SIG-M5 (cell line): Measurements from ENCODE around the gene SATL1.
"Not testable (repeated sequence)": the region's sequence is repeated elsewhere in the genome, so short reads cannot be mapped to it uniquely, and the experiment has no call there.

Source experiments
- DNase-seq: peaks from one replicate; lab custom pipeline; 2025; lab: John Stamatoyannopoulos, UW

The SATL1 gene

DNA sequence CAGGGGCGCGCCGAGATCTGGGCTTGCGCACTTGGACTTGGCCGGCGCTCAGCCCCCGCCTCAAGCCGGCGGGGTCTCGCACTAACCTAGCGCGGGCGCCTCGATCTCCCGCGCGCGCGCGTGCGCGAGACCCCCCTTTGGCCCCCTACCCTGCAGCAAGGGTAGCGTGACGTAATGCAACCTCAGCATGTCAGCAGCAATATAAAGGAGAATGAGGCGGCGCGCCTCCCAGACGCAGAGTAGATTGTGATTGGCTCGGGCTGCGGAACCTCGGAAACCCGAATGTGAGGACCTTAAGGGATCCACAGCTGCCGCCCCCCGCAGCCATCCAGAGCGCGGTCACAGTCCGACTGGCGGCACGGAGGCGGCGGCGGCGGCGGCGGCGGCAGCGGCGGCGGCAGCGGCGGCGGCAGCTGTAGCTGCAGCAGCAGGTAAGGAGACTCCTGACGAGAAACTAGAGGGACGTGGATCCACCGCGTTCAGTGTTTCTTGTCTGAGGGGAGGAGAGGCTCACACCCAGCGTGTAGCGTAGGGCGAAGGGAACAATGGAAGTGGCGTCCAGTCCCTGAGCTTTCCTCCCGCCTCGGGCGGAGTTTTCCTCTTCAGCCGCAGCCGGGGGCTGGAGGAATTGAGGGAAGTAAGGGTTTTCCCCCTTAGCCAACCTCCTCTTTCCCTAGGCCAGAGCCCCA, at the start of gene SATL1, which contains the start of gene ZNF711:
Gene SATL1 (minus strand): TSS at position 19 of the 689 bp plus-strand sequence. CDS start 134,811 bp downstream, outside the sequence.
Gene ZNF711 (plus strand): TSS at position 231 of the 689 bp plus-strand sequence. CDS start 3,582 bp downstream, outside the sequence.
- no peak for DNase-seq

DNA sequence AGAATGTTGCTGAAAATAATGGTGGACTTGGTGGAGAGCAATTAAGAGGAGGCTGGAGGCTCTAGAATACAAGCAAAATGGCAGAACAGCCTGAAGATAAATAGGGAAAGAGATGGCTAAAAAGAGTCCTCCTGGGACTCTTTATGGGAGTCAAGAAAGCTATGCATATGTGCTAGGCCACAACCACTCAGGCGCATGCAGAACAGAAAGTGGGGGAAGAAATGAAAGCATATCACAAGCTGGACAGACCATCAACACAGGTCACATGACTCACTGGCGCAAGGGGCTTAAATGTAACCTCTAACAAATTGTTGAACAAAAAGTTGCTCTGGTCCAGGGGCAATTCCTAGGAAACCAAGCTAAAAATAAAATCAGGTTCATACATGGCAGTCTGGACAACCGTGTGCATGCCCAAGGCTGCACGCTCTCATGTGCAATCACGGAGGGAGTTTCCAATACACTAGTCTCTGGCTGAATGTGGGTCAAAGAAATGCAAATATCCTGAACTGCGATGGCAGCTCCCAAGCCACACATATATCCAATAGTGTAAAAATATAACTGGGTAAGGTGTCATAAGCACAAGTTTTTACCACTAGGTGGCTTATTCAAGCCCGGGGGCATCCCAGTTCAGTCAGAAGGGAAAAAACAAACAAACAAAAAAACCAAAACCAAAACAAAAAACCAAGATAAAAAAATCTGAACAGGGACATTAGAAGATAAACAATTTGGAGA, 45.6 kb upstream of the SATL1 start:
- no peak for DNase-seq

GRCh38 chrX:85285286-85285685, 41.7 kb upstream of the SATL1 start:
- DNase-seq: not testable (repeated sequence)

GRCh38 chrX:85244450-85245211, 1.1 kb upstream of the SATL1 start:
- no peak for DNase-seq

GRCh38 chrX:85243155-85243554, 424 bp downstream of the SATL1 start:
- DNase-seq: no peak

GRCh38 chrX:85223359-85223758, 20.2 kb downstream of the SATL1 start:
- DNase-seq: no peak

GRCh38 chrX:85221361-85221760, 22.2 kb downstream of the SATL1 start:
- DNase-seq: no peak

GRCh38 chrX:85215946-85216345, 27.6 kb downstream of the SATL1 start:
- no peak for DNase-seq

DNA sequence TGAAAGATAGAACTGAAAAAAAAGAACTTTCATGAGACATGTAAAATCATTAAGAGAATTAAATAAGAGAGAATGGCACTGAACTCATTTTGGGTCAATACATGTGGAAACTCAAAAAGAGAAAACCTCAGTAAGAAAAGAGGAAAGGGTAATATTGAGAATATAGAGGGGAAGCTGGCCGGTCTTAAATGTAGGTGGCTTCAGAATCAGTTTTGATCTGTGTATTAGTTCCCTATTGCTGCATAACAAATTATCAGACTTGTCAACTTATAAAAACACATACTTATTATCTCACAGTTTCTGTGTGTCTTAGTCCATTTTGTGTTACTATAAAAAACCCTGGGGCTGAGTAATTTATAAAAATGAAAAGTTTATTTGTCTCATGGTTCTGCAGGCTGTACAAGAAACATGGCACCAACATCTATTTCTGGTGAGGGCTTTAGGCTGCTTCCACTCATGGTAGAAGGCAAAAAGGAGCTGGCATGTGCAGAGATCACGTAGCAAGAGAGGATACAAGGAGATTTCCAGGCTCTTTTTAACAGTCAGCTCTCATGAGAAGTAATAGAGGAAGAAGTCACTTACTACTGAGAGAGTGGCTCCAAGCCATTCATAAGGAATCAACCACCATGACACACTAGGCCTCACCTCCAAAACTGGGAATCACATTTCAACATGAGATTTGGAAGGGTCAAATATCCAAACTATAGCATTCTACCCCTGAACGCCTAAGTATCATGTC, 29.6 kb downstream of the SATL1 start:
- DNase-seq: no peak

- DNase-seq: no peak
These were observed 40.1 kb downstream of the SATL1 start for GRCh38 chrX:85203461-85203970.

DNA sequence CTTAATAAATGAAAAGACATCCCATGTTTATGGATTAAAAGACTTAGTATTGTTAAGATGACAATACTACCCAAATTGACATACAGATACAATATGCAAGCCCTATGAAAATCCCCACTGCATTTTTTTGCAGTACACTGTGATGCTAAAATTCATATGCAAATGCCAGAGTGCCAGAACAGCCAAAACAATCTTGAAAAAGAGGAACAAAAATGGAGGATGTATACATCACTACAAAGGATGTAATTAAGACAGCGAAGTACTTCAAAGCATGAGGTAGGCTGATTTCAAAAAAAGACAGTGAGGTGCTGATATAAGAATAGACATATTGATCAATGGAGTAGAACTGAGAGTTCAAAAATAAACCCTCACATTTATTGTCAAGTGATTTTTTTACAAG, 47.3 kb downstream of the SATL1 start:
- DNase-seq: no peak

DNA sequence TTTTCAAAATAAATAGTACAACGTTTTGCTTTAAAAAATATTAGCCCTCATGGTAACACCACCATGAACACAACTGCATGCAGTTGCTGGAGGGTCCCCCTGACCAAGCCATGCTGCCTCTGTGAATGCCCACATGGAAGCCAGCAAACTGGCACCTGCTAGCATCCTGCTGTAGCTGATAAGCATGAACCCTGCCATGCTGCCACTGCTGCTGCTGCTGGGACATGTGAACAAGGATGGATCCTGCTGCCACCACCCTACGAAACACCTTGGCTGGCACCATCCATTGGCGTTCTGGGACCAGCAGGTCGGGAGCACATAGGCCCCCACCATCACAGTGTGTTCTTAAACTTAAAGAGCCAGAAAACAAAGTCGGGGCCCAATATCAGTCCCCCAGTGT, 83.9 kb downstream of the SATL1 start:
- no peak for DNase-seq

- no peak for DNase-seq
These were observed 102.6 kb downstream of the SATL1 start for GRCh38 chrX:85140964-85141363.

DNA sequence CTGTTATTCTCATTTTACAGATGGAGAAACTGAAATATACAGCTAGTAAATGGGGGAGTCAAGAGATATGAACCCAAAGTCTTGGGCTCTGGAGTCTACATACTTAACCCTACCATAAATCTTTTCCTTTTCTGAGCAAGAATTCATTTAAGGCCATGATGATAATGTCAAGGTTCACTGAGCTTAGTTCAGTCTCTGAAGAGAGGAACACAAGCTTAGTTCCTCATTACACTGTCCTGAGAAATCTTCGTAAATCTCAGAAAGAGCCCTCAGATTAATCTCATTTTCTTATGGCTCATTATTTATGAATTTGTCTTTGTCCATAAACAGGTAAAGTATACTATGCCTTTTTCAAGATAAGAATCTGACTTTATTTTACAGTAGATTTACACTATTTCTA, 104.2 kb downstream of the SATL1 start:
- DNase-seq: no peak

- DNase-seq: no peak
These were observed 107.2 kb downstream of the SATL1 start for GRCh38 chrX:85136409-85136808.

DNA sequence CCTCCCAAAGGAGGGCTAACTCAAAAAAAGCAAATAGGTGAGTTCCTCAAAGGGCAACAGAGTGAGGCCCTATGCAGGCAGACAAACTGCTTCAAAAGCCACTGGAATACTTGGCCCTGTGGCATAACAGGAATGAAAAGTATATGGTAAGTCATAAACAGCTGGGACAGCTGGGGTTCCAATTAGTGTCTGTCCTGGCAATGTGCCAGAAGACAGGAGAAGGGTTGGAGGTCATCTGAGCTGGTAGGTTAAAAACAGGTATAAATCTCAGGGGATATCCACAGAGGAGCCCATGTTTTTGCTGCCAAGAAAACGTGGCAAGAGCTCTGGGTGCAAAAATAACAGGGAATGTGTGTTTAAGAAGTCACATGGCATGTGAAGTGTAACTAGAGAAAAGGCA, 128.3 kb downstream of the SATL1 start:
- DNase-seq: no peak

DNA sequence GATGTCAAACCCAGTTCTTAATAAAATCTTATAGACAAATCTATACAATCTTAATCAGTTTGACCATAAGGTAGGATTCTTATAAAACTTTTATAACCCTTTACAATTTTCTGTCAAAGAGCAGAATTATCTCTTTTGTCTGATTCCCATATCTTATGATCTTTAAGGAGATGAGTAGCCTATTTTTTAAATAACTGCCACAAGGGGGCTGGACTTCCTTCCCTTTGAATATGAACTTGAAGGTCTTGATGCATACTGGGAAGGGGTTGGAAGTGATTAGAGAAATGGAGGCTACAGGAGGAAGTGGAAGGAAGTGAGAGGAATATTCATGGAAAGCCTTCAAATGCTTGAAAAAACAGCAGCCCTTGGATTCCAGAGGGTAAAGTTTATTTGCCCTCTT, 128.8 kb downstream of the SATL1 start:
- no peak for DNase-seq

DNA sequence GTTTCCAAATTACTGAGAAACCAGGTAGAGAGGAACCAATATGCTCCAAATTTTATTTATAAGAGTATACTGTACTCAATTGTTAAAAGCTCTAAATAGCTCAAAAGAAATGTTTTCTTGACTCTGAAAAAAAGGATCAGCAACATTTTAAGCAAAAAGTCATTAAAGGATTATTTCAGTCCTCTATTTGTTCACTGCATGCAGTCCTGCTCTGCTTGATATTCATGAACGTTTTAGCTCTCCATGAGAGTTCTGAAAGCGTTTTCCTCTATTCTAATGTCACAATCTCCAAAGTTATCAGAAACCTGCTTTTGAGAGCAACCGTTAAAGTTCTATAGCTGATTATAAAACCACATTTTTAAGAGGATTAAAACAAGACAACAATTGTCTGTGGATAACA, 129.4 kb downstream of the SATL1 start:
- DNase-seq: no peak

- no peak for DNase-seq
These were observed 129.8 kb downstream of the SATL1 start for GRCh38 chrX:85113746-85114145.

GRCh38 chrX:85112293-85112692, 131.3 kb downstream of the SATL1 start:
- no peak for DNase-seq

DNA sequence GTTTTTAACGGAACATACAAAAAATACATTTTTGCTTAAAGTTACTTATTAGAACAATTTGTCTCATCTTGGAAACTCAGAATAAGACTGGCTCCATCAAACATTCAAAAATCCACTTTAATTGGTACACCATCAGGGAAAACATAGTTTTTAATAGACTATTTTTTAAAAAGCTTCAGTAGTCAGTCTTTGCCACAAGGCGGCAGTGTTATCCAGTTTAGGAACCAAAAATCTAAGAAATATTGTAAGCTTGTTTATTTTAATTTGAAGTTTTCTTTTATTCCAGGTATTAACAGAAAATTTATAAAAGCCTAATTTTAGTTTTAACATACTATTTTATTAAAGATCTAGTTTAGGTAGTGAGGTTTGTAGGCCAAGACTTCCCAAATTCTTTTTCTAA, 132.2 kb downstream of the SATL1 start:
- DNase-seq: no peak

GRCh38 chrX:85109235-85109634, 134.3 kb downstream of the SATL1 start:
- no peak for DNase-seq
